GM12865 (cell line): ENCODE measurements around the gene OBI1.

ENCODE experiments used
- DNase-seq: peaks from one replicate; pipeline ENCODE4 v3.0.0; 2010; ENCODE audit warnings: low read depth
- H3K4me3 ChIP-seq: 2 replicates; pipeline ENCODE4 v1.5.1; 2011; ENCODE audit warnings: mild to moderate bottlenecking, low read depth, low read length, control low read depth
- TF ChIP-seq, protein P1 (sequence below): IDR thresholded peaks from 2 replicates; pipeline ENCODE4 v1.5.1; 2011; ENCODE audit warnings: low read length, control low read depth, low read depth, inconsistent platforms; ENCODE audit not compliant: insufficient read depth; ENCODE audit errors: missing control alignments

Gene OBI1

DNA sequence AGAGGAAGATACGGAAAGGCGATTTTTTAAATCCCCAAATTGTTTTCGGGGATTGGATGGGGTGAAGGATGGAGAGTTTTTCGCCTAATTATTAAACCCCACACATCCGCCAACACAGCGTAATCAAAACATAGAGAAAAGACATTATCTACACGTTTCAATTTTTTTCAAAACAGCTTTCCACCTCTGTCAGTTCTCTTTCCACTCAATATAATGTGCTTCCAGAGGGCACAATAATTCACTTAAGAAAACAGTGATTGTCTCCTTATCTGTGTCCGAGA lies 435 bp upstream of the OBI1 start:
- H3K4me3 ChIP-seq, result peak overlapping the region; percentile 83
- DNase-seq, result no peak

DNA sequence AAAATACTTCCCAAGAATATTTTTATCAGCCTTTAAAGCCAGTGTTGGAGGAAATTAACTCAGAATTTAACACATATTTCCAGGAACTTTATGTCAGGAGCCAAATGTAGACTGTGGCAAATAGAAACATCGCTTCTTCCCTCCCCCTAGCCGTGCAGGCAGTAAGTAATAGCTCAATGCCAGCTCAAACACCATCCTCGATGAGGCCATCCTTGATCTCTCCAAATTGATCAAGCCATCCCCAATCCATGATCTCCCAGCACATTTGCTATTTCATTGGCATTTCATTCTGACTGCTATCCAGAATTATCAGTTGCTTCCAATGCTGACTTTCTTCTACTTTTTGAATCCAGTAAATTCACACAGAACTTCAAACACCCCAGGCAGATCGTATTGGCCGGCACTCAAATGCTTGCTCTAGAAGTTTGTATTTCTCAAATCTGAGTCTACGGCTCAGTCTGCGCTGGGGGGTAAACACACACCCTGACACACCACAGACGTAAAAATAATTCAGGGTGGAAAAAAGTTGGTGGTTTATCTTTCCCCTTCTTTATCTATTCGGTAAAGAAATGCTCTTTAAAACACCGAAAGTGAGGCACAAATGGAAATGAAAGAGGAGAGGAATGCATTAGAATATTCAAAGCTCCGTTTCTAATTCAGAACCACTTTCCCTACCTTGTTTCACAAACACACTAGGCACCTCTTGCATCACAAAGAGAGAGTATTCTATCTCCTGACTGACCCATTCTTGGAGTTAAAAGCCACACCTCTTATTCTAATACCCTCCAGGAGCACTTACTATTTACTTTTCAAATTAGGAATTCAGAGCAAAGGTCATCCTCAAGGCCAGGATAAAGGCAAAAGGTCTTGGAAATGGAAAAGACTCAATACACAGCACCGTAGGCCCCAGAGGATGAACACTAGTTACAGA lies 991 bp downstream of the OBI1 start:
- DNase-seq, result peak; percentile 14
- TF ChIP-seq, protein P1, sequence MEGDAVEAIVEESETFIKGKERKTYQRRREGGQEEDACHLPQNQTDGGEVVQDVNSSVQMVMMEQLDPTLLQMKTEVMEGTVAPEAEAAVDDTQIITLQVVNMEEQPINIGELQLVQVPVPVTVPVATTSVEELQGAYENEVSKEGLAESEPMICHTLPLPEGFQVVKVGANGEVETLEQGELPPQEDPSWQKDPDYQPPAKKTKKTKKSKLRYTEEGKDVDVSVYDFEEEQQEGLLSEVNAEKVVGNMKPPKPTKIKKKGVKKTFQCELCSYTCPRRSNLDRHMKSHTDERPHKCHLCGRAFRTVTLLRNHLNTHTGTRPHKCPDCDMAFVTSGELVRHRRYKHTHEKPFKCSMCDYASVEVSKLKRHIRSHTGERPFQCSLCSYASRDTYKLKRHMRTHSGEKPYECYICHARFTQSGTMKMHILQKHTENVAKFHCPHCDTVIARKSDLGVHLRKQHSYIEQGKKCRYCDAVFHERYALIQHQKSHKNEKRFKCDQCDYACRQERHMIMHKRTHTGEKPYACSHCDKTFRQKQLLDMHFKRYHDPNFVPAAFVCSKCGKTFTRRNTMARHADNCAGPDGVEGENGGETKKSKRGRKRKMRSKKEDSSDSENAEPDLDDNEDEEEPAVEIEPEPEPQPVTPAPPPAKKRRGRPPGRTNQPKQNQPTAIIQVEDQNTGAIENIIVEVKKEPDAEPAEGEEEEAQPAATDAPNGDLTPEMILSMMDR, result no peak

More for the DNA sequence above, 435 bp upstream of the OBI1 start:
- TF ChIP-seq, protein P1, result no peak

GRCh38 chr13:78655906-78656305 lies 3.0 kb downstream of the OBI1 start:
- no peak overlapping the region for H3K4me3 ChIP-seq
- no peak for DNase-seq
- TF ChIP-seq, protein P1, result no peak

More for the DNA sequence above, 991 bp downstream of the OBI1 start:
- H3K4me3 ChIP-seq, result peak overlapping the region; percentile 83

DNA sequence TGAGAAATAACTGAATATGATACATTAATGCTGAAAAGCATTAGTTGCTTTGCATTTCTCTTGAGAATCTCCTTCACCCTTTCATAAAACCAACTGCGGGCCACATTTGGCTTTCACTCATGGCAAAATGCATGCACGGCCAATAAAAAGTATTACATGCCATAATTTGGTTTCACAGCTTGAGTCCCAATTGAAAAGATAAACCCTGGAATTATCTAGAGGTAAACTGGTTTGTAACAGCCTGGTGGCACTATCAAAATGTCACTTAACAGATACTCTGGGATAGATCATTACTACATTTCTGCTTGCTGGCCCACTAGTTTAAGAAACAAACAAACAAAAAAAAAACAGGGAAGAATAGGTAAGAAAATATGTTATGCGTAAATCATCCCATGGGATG lies 3.9 kb downstream of the OBI1 start:
- no peak overlapping the region for H3K4me3 ChIP-seq
- DNase-seq, result no peak
- TF ChIP-seq, protein P1, result no peak

DNA sequence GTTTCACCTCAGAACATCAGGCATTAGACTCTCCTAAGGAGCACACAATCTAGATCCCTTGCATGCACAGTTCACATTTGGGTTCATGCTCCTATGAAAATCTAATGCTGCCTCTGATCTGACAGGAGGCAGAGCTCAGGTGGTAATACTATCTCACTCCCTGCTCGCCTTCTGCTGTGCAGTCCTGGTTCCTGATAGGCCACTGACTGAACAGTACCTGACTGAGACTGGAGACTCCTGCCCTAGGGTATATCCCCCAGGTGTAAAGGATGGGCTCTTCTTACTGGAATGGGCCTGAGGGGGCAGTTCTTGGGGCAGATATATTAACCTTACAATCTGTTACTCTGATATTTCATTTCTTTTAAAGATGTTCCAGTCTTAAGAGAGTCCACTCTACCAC lies 6.3 kb downstream of the OBI1 start:
- no peak overlapping the region for H3K4me3 ChIP-seq
- TF ChIP-seq, protein P1, result no peak
- no peak for DNase-seq

DNA sequence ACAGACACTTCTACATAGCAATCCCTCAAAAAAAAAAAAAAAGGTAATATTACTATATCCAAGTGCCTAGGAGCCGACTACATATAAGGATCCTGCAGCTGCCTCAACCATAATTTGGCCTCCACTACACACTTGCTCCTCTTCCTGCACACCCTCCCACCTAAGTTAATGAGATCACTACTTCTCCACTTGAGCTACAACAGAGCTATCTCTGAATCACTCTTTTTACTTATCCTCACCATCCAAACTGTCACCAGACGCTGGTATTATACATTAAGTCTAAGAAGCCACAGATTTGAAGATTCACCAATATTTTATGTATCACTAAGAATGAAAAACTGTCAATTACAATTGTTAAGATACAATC lies 8.3 kb downstream of the OBI1 start:
- H3K4me3 ChIP-seq, result no peak overlapping the region
- no peak for DNase-seq
- TF ChIP-seq, protein P1, result no peak
